AG09319 (cell line): Measurements from ENCODE around the gene POLR1G.
"Not testable (repeated sequence)": the region's sequence is repeated elsewhere in the genome, so short reads cannot be mapped to it uniquely, and the experiment has no call there.

ENCODE experiments used
- DNase-seq: peaks from one replicate; pipeline ENCODE4 v3.0.0-alpha.2; 2010; ENCODE audit warnings: low read depth; ENCODE audit errors: extremely low read depth
- TF ChIP-seq, protein P1 (sequence below): IDR thresholded peaks from 2 replicates; pipeline ENCODE4 v1.5.1; 2011; ENCODE audit warnings: low read depth, mild to moderate bottlenecking, inconsistent platforms, low read length, moderate library complexity

POLR1G gene

DNA sequence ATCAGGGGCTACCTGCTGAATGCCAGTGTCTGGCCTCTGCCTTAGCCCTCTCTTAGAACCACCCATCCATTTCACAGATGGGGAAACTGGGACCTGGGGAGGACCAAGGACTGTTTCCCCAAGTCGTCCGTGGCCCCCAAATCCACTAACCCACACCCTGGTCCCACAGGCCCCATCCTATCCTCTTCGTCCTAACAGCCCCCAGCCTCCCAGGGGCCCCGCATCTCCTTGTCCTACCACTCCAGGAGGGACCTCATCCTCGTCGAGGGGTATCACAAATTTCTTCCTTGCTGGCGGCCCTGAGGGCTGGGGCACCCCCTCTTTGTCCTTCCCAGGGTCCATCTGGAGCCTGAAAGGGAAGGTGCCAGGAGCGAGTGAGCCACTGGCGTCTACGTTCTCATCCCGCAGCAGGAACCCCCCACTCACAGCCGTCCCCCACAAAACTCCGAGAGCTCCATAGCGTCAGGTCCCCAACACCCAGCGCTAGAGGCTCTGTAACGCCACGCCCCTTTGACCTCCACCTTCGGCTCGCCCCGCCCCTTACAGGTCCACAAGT is 16.7 kb downstream of the POLR1G start:
- DNase-seq, result no peak

DNA sequence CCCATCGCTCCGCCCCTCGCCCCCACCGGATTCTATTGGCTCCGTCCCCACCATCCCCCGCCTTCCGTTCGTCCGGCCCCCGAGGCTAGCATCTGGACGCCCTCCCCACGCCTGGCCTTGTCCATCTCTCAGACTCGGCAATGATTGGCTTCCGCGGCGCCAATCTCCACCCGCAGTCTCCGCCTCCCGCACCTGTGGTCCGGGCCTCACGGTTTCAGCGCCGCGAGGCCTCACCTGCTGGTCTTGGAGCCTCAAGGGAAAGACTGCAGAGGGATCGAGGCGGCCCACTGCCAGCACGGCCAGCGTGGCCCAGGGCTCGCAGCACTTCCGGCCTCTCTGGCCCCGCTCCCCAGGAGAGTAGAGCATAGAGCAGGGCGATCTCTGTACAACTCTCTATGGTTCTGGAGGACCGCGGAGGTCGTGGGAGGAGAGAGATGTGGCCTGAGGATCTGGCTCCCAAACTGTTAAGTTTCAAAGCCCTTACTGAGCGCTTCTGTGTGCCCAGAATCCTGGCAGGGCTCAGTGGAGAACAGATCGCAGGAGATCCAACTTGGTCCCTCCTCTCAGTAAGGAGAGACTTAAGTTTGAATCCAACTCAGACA is 17.2 kb downstream of the POLR1G start, which contains the start of gene ERCC1:
Gene ERCC1, minus strand, starts transcription at position 329 of the 602 bp plus-strand sequence. CDS start 543 bp downstream, outside the sequence.
- peak; percentile 81 for DNase-seq
- TF ChIP-seq, protein P1, sequence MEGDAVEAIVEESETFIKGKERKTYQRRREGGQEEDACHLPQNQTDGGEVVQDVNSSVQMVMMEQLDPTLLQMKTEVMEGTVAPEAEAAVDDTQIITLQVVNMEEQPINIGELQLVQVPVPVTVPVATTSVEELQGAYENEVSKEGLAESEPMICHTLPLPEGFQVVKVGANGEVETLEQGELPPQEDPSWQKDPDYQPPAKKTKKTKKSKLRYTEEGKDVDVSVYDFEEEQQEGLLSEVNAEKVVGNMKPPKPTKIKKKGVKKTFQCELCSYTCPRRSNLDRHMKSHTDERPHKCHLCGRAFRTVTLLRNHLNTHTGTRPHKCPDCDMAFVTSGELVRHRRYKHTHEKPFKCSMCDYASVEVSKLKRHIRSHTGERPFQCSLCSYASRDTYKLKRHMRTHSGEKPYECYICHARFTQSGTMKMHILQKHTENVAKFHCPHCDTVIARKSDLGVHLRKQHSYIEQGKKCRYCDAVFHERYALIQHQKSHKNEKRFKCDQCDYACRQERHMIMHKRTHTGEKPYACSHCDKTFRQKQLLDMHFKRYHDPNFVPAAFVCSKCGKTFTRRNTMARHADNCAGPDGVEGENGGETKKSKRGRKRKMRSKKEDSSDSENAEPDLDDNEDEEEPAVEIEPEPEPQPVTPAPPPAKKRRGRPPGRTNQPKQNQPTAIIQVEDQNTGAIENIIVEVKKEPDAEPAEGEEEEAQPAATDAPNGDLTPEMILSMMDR, result no peak

More for the DNA sequence above, 16.7 kb downstream of the POLR1G start:
- TF ChIP-seq, protein P1, result no peak

DNA sequence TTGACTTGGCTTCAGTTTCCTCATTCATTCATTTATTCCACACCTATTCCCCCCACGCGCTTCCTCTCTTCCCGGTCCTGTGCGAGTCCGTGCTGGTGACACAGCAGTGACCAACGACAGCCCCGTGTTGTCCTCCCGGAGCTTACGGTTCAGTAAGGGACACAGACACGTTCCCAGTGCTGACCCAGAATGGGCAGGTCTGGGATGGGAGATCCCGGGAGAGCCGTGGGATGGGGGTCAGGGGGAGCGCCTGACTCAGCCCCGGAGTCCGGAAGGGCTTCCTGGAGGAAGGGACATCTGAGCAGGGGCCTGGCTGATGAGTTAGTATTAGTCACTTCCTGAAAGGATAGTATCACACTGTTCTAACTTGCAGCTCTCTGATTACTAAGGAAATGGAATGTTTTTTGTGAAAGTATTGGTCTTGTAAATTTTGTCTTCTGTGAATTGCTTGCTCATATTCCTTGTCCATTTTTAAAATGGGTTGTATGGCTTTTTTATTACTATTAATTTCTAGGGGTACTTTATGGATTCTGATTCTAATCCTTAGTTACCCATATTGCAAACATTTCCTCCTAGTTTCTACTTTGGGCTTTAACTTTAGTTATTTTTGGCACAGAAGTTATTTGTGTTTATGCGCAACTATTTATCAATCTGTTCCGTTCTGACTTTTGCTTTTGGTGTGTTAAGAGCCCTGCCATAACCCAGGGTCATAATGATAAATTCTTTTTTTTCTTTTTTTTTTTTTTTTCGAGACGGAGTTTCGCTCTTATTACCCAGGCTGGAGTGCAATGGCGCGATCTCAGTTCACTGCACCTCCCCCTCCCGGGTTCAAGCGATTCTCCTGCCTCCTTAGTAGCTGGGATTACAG is 18.0 kb downstream of the POLR1G start:
- peak; percentile 71 for DNase-seq
- TF ChIP-seq, protein P1, result no peak

DNA sequence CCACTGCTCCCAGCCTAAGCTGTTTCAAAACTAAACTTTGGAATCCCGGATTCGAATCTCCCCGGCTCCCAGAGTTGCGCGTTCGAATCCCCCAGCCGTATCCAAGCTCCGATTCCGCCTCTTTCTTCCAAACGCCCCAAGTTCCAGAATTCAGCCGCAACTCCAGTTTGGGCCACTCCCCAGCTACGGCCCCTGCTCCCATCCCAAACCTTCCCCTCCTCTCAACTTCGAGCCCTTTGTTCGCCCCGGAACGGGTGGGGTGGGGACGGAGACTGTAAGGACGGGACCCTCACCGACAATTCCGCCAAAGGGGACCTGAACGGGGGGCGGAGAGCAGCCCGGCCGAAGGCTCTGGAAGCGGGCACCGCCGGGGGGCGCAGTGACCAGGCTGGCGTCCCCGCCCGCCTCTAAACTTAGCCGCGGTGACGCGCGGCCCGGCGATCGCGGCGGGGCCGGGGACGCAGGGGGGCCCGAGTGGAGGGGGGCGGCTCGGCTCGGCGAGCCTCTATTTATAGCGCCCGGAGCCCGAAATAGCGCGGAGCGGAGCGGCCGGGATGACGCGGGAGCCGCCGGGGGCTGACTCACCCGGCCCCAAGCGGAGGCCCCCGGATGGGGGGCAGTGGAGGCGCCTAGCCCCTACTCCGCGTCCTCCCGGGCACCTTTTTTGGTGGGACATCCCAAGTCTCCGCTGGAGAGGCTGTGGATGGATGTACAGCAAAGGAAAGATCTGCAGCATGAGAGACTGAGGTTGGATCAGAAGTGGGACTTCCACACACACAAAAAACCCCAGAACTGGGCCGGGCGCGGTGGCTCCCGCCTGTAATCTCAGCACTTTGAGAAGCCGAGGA is 22.2 kb downstream of the POLR1G start:
- TF ChIP-seq, protein P1, result peak; percentile 44

DNA sequence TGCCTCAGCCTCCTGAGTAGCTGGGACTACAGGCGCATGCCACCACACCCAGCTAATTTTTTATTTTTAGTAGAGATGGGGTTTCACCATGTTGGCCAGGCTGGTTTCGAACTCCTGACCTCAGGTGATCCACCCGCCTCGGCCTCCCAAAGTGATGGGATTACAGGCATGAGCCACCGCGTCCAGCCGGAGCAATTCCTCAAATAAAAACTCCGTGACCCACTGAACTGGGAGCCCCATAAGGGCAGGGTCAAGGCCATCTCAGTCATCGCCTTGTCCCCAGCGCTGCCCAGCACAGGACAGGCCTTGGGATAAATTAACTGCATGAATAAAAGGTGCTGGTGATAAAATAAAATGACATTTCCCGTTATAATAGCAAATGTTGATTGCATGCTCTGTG is 23.5 kb downstream of the POLR1G start:
- DNase-seq, result not testable (repeated sequence)

More for the DNA sequence above, 22.2 kb downstream of the POLR1G start:
- DNase-seq, result no peak

DNA sequence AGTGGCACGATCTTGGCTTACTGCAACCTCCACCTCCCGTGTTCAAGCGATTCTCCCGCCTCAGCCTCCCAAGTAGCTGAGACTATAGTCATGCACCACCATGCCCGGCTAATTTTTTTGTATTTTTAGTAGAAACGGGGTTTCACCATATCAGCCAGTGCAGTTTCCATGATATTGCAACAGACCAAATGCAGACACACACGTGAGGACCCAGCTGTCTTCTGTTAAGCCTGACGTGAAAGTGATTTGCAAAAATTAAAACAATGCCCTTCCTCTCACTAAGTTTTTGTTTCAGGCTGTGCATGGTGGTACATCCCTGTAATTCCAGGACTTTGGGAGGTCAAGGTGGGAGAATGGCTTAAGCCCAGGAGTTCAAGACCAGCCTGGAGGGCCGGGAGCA is 24.6 kb downstream of the POLR1G start:
- DNase-seq, result not testable (repeated sequence)

DNA sequence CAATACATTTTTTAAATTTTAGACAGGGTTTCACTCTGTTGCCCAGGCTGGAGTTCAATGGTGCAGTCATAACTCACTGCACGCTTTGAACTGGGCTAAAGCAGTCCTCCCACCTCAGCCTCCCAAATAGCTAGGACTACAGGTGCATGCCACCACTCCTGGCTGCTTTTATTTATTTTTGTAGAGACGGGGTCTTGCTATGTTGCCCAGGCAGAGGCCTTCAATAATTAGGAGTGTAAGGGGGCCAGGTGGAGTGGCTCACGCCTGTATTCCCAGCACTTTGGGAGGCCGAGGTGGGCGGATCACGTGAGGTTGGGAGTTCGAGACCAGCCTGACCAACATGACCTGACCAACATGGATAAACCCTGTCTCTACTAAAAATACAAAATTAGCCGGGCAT is 26.1 kb downstream of the POLR1G start:
- not testable (repeated sequence) for DNase-seq

DNA sequence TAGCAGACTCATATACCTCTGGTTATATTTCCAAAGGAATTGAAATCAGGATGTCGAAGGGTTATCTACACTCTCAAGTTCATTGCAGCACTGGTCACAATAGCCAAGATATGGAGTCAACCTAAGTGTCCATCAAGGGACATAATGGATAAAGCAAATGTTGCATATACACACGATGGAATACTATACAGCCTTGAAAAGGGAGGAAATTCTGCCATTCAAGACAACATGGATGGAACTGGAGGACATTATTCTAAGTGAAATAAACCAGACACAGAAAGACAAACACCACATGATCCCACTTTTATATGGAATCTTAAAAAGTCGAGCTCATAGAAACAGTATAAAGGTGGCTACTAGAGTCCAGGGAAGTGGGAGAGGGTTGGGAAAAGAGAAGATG is 30.9 kb downstream of the POLR1G start:
- DNase-seq, result no peak
- TF ChIP-seq, protein P1, result no peak
